Measurements from ENCODE around the gene TMEM247.

DNA sequence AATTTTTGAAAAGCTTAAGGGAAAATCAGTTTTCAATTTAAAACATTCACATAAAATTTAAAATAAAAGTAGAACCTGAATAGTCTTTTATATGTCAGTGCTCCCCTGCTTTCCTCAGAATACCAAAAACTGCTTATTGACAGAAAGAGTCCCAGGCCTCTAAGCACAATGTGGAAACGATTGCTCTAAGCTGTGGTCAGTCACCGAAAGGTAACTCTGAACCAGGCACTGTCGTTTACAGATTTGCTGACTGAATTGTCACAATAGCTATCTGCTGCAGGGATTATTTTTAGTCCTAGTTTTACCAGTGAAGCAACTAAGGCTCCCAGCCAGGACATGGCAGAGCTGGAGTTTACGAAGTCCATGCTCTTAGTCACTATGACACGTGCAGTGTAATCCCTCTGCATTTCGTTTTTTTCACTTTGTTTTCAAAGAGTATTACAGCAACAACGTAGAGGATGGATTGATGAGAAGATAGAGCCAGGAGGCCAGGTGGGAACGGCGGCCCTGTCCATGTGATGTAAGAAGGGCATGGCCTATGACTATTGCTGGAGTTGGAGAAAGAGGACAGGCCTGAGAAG lies 28.1 kb upstream of the TMEM247 start:
- TF ChIP-seq POLR2A (IDR thresholded peaks at IDR 0.05; ENCODE audit: control extremely low read depth in 1 of 2, low read depth in 2 of 2, low read length in 2 of 2) (no peak), YY1 (IDR thresholded peaks at IDR 0.05; ENCODE audit: low read depth, low read length) (no peak), JUND (IDR thresholded peaks at IDR 0.05; ENCODE audit: low read length) (no peak), EP300 (IDR thresholded peaks at IDR 0.05; ENCODE audit: borderline replicate concordance in 1 of 2, low read depth in 2 of 2, low read length in 2 of 2) (no peak), SUZ12 (IDR thresholded peaks at IDR 0.05; ENCODE audit: low read length) (no peak), TEAD4 (IDR thresholded peaks at IDR 0.05; ENCODE audit: low read depth, low read length) (no peak), EZH2 (IDR thresholded peaks at IDR 0.05; ENCODE audit: low read depth, low read length, severe bottlenecking) (no peak)
- TF ChIP-seq, protein P1, sequence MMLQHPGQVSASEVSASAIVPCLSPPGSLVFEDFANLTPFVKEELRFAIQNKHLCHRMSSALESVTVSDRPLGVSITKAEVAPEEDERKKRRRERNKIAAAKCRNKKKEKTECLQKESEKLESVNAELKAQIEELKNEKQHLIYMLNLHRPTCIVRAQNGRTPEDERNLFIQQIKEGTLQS (IDR thresholded peaks at IDR 0.05; ENCODE audit: insufficient read depth, low read depth, low read length): no peak
- TF ChIP-seq, protein P2, sequence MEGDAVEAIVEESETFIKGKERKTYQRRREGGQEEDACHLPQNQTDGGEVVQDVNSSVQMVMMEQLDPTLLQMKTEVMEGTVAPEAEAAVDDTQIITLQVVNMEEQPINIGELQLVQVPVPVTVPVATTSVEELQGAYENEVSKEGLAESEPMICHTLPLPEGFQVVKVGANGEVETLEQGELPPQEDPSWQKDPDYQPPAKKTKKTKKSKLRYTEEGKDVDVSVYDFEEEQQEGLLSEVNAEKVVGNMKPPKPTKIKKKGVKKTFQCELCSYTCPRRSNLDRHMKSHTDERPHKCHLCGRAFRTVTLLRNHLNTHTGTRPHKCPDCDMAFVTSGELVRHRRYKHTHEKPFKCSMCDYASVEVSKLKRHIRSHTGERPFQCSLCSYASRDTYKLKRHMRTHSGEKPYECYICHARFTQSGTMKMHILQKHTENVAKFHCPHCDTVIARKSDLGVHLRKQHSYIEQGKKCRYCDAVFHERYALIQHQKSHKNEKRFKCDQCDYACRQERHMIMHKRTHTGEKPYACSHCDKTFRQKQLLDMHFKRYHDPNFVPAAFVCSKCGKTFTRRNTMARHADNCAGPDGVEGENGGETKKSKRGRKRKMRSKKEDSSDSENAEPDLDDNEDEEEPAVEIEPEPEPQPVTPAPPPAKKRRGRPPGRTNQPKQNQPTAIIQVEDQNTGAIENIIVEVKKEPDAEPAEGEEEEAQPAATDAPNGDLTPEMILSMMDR (IDR thresholded peaks at IDR 0.05; ENCODE audit: control extremely low read depth in 1 of 3, insufficient read depth in 1 of 3, low read depth in 1 of 3, low read length in 3 of 3): no peak
- TF ChIP-seq, protein P3, sequence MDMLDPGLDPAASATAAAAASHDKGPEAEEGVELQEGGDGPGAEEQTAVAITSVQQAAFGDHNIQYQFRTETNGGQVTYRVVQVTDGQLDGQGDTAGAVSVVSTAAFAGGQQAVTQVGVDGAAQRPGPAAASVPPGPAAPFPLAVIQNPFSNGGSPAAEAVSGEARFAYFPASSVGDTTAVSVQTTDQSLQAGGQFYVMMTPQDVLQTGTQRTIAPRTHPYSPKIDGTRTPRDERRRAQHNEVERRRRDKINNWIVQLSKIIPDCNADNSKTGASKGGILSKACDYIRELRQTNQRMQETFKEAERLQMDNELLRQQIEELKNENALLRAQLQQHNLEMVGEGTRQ (IDR thresholded peaks at IDR 0.05; ENCODE audit: low read length): no peak

Data from H1 (cell line).